ENCODE data around the gene ANKRD33B.

DNA sequence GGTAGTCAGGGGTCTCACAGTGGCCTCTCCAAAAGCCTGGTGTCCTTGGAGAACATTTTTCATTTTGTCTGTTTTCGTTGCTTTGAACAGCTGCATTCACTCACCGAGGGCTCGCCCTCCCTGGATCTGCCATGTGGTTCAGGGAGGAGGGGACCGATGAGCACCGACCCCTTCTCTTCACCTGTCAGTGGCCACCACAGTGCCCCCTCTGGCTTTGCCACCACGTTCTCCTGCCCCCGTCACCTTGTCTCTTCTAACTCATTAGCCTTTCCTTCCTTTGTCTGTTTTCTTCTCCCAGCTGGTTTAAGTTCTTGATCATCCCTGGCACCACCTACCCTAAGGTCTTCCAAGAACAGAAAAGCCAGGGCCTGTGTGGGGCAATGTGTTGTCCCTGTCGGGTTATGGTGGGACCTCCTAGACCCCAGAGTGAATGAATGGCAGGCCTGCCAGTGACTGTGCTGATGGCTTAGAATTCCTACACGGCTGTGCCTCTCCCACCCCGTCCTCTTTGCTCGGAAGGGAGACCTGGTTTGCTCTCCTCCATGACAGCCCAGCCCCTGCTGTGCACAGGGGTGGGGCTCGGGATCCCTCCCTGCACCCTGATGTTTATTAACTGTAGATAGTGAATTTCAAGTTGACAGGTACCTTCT, 90.0 kb downstream of the ANKRD33B start:
- TF ChIP-seq POLR2A (IDR thresholded peaks at IDR 0.05; ENCODE audit: low read depth, low read length) (no peak), TAF1 (IDR thresholded peaks at IDR 0.05; ENCODE audit: borderline replicate concordance, low read depth, low read length) (no peak), POLR2AphosphoS5 (IDR thresholded peaks at IDR 0.05; ENCODE audit: low read depth, low read length) (no peak)
